SK-N-SH treated with all-trans-retinoic acid at 6 μM for 48 hours (cell line): ENCODE results near the gene ZKSCAN5.

Source experiments
- ATAC-seq: fragments of 200-7000 bp; cut with Tn5 transposase; 3 replicates; pipeline ENCODE4 v1.9.1; 2020; ENCODE audit warnings: mild to moderate bottlenecking, moderate library complexity
- ARNTL ChIP-seq: fragments of 450-650 bp; formaldehyde crosslinking; IDR thresholded peaks from 2 replicates; pipeline ENCODE4 v1.5.0; 2020; ENCODE audit warnings: low read depth, mild to moderate bottlenecking, moderate library complexity, borderline replicate concordance
- BACH2 ChIP-seq: fragments of 250-450 bp; sonication (Bioruptor Pico); IDR thresholded peaks from 2 replicates; pipeline ENCODE4 v1.9.0; 2021; ENCODE audit warnings: mild to moderate bottlenecking, borderline replicate concordance
- CSDC2 ChIP-seq: fragments of 250-450 bp; sonication (Bioruptor Pico); IDR thresholded peaks from 2 replicates; pipeline ENCODE4 v1.5.0; 2020; ENCODE audit warnings: mild to moderate bottlenecking, moderate library complexity
- ESRRG ChIP-seq: fragments of 250-450 bp; sonication (Bioruptor Pico); IDR thresholded peaks from 2 replicates; pipeline ENCODE4 v1.6.1; 2021; ENCODE audit warnings: mild to moderate bottlenecking
- GLIS3 ChIP-seq: fragments of 250-450 bp; sonication (Bioruptor Pico); IDR thresholded peaks from 2 replicates; pipeline ENCODE4 v1.5.0; 2020; ENCODE audit warnings: mild to moderate bottlenecking, moderate library complexity
- ISL1 ChIP-seq: fragments of 250-450 bp; sonication (Bioruptor Pico); IDR thresholded peaks from 2 replicates; pipeline ENCODE4 v2.1.2; 2022; ENCODE audit warnings: mild to moderate bottlenecking, moderate library complexity
- OSR1 ChIP-seq: fragments of 250-450 bp; sonication (Bioruptor Pico); IDR thresholded peaks from 2 replicates; pipeline ENCODE4 v1.8.0; 2022; ENCODE audit warnings: moderate library complexity, mild to moderate bottlenecking, inconsistent platforms
- PPARA ChIP-seq: fragments of 250-450 bp; sonication (Bioruptor Pico); IDR thresholded peaks from 2 replicates; pipeline ENCODE4 v1.5.0; 2020; ENCODE audit warnings: mild to moderate bottlenecking, borderline replicate concordance
- RARB ChIP-seq: fragments of 250-450 bp; sonication (Bioruptor Pico); IDR thresholded peaks from 2 replicates; pipeline ENCODE4 v1.8.0; 2021; ENCODE audit warnings: mild to moderate bottlenecking, moderate library complexity
- SNAI2 ChIP-seq: fragments of 250-450 bp; sonication (Bioruptor Pico); IDR thresholded peaks from 2 replicates; pipeline ENCODE4 v1.5.0; 2020; ENCODE audit warnings: mild to moderate bottlenecking, moderate library complexity
- TCF4 ChIP-seq: fragments of 250-450 bp; sonication (Bioruptor Pico); IDR thresholded peaks from 2 replicates; pipeline ENCODE4 v1.8.0; 2021; ENCODE audit warnings: mild to moderate bottlenecking, moderate library complexity, borderline replicate concordance
- TOX ChIP-seq: fragments of 250-450 bp; sonication (Bioruptor Pico); IDR thresholded peaks from 2 replicates; pipeline ENCODE4 v1.8.0; 2021; ENCODE audit warnings: mild to moderate bottlenecking, moderate library complexity, borderline replicate concordance
- ZC3H10 ChIP-seq: fragments of 250-450 bp; sonication (Bioruptor Pico); IDR thresholded peaks from 2 replicates; pipeline ENCODE4 v1.5.1; 2021; ENCODE audit warnings: mild to moderate bottlenecking, moderate library complexity
- ZFP3 ChIP-seq: fragments of 250-450 bp; sonication (Bioruptor Pico); IDR thresholded peaks from 2 replicates; pipeline ENCODE4 v1.5.0; 2020; ENCODE audit warnings: mild to moderate bottlenecking, moderate library complexity
- ZFP30 ChIP-seq: fragments of 450-650 bp; formaldehyde crosslinking; IDR thresholded peaks from 2 replicates; pipeline ENCODE4 v1.5.0; 2022; ENCODE audit warnings: mild to moderate bottlenecking, moderate library complexity
- ZNF565 ChIP-seq: fragments of 450-650 bp; formaldehyde crosslinking; conservative IDR thresholded peaks from 2 replicates; pipeline ENCODE4 v1.5.0; 2020; ENCODE audit warnings: low read depth, mild to moderate bottlenecking, moderate library complexity
- ZNF70 ChIP-seq: fragments of 450-650 bp; formaldehyde crosslinking; IDR thresholded peaks from 2 replicates; pipeline ENCODE4 v1.5.0; 2020; ENCODE audit warnings: mild to moderate bottlenecking, moderate library complexity
- ZNF8 ChIP-seq: fragments of 450-650 bp; formaldehyde crosslinking; IDR thresholded peaks from 2 replicates; pipeline ENCODE4 v1.5.0; 2020; ENCODE audit warnings: mild to moderate bottlenecking, moderate library complexity
- TF ChIP-seq, protein P1 (sequence below): fragments of 250-450 bp; sonication (Bioruptor Pico); IDR thresholded peaks from 2 replicates; pipeline ENCODE4 v1.5.1; 2020; ENCODE audit warnings: low read depth, mild to moderate bottlenecking, moderate library complexity
- TF ChIP-seq, protein P2 (sequence below): fragments of 250-450 bp; sonication (Bioruptor Pico); IDR thresholded peaks from 2 replicates; pipeline ENCODE4 v1.5.1; 2021; ENCODE audit warnings: mild to moderate bottlenecking, moderate library complexity
- TF ChIP-seq, protein P3 (sequence below): fragments of 250-450 bp; sonication (Bioruptor Pico); IDR thresholded peaks from 2 replicates; pipeline ENCODE4 v1.8.0; 2020; ENCODE audit warnings: mild to moderate bottlenecking, moderate library complexity, borderline replicate concordance
- TF ChIP-seq, protein P4 (sequence below): fragments of 250-450 bp; sonication (Bioruptor Pico); IDR thresholded peaks from 2 replicates; pipeline ENCODE4 v1.8.0; 2021; ENCODE audit warnings: low read depth, mild to moderate bottlenecking, moderate library complexity, borderline replicate concordance
- TF ChIP-seq, protein P5 (sequence below): fragments of 250-450 bp; sonication (Bioruptor Pico); IDR thresholded peaks from 2 replicates; pipeline ENCODE4 v1.5.0; 2020; ENCODE audit warnings: mild to moderate bottlenecking, moderate library complexity

The ZKSCAN5 gene

DNA sequence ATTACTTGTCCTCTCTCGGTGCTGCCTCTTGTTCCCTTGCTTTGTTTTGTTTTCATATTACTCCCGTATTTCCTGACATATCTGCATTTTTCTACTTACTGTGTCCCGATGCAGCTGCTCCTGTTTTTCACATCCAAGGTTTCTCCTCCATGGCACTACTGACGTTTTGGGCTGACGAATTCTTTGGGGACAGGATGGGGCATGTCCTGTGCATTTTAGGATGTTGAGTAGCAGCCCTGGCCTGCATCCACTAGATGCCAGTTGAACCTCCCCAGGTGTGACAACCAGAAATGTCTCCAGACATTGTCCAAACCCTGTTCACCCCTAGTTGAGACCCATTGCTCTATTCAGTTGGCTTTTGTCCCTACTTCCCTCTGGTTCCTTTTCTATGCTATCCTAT is 19.4 kb upstream of the ZKSCAN5 start:
- TF ChIP-seq, protein P1, sequence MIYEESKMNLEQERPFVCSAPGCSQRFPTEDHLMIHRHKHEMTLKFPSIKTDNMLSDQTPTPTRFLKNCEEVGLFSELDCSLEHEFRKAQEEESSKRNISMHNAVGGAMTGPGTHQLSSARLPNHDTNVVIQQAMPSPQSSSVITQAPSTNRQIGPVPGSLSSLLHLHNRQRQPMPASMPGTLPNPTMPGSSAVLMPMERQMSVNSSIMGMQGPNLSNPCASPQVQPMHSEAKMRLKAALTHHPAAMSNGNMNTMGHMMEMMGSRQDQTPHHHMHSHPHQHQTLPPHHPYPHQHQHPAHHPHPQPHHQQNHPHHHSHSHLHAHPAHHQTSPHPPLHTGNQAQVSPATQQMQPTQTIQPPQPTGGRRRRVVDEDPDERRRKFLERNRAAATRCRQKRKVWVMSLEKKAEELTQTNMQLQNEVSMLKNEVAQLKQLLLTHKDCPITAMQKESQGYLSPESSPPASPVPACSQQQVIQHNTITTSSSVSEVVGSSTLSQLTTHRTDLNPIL = no peak
- TF ChIP-seq BACH2 = no peak
- TF ChIP-seq ZNF8 (CRISPR knock-in tag) = no peak
- no peak for TF ChIP-seq TOX (CRISPR knock-in tag)
- no peak for TF ChIP-seq SNAI2 (CRISPR knock-in tag)
- TF ChIP-seq ZNF70 (CRISPR knock-in tag) = no peak
- TF ChIP-seq, protein P2, sequence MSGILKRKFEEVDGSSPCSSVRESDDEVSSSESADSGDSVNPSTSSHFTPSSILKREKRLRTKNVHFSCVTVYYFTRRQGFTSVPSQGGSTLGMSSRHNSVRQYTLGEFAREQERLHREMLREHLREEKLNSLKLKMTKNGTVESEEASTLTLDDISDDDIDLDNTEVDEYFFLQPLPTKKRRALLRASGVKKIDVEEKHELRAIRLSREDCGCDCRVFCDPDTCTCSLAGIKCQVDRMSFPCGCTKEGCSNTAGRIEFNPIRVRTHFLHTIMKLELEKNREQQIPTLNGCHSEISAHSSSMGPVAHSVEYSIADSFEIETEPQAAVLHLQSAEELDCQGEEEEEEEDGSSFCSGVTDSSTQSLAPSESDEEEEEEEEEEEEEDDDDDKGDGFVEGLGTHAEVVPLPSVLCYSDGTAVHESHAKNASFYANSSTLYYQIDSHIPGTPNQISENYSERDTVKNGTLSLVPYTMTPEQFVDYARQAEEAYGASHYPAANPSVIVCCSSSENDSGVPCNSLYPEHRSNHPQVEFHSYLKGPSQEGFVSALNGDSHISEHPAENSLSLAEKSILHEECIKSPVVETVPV (CRISPR knock-in tag) = no peak
- TF ChIP-seq GLIS3 (CRISPR knock-in tag) = no peak
- TF ChIP-seq, protein P3, sequence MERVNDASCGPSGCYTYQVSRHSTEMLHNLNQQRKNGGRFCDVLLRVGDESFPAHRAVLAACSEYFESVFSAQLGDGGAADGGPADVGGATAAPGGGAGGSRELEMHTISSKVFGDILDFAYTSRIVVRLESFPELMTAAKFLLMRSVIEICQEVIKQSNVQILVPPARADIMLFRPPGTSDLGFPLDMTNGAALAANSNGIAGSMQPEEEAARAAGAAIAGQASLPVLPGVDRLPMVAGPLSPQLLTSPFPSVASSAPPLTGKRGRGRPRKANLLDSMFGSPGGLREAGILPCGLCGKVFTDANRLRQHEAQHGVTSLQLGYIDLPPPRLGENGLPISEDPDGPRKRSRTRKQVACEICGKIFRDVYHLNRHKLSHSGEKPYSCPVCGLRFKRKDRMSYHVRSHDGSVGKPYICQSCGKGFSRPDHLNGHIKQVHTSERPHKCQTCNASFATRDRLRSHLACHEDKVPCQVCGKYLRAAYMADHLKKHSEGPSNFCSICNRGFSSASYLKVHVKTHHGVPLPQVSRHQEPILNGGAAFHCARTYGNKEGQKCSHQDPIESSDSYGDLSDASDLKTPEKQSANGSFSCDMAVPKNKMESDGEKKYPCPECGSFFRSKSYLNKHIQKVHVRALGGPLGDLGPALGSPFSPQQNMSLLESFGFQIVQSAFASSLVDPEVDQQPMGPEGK (CRISPR knock-in tag) = no peak
- no peak for TF ChIP-seq ZNF565 (CRISPR knock-in tag)
- no peak for TF ChIP-seq PPARA (CRISPR knock-in tag)
- TF ChIP-seq CSDC2 (CRISPR knock-in tag) = no peak
- no peak for TF ChIP-seq ESRRG (CRISPR knock-in tag)
- TF ChIP-seq ZC3H10 (CRISPR knock-in tag) = no peak
- TF ChIP-seq ARNTL (CRISPR knock-in tag) = no peak
- TF ChIP-seq ZFP30 (CRISPR knock-in tag) = no peak
- no peak for TF ChIP-seq ISL1 (CRISPR knock-in tag)
- TF ChIP-seq TCF4 (CRISPR knock-in tag) = no peak
- TF ChIP-seq, protein P4, sequence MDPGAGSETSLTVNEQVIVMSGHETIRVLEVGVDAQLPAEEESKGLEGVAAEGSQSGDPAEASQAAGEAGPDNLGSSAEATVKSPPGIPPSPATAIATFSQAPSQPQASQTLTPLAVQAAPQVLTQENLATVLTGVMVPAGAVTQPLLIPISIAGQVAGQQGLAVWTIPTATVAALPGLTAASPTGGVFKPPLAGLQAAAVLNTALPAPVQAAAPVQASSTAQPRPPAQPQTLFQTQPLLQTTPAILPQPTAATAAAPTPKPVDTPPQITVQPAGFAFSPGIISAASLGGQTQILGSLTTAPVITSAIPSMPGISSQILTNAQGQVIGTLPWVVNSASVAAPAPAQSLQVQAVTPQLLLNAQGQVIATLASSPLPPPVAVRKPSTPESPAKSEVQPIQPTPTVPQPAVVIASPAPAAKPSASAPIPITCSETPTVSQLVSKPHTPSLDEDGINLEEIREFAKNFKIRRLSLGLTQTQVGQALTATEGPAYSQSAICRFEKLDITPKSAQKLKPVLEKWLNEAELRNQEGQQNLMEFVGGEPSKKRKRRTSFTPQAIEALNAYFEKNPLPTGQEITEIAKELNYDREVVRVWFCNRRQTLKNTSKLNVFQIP (CRISPR knock-in tag) = no peak
- no peak for TF ChIP-seq OSR1 (CRISPR knock-in tag)
- no peak for ATAC-seq

DNA sequence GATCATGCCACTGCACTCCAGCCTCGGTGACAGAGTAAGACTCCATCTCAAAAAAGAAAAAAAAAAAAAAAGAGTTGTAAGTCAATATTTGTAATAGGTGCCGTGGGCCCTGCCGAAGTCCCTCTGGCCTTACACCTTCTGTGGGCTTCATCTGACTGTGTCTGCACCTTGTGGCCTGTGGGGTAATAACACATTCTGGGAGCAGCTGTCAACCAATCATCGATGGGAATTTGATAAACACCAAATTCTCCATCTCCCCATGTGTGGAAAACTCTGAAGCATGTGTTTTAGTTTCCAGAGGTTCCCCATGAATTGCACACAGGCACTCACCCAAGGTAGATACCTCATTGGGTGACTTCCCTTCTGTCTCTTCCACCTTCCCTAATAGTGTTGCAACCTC is 15.2 kb upstream of the ZKSCAN5 start:
- TF ChIP-seq ZFP30 (CRISPR knock-in tag) = no peak
- TF ChIP-seq CSDC2 (CRISPR knock-in tag) = no peak
- TF ChIP-seq, protein P1 = no peak
- no peak for TF ChIP-seq ZNF8 (CRISPR knock-in tag)
- TF ChIP-seq, protein P2 (CRISPR knock-in tag) = no peak
- TF ChIP-seq ZNF70 (CRISPR knock-in tag) = no peak
- no peak for TF ChIP-seq TCF4 (CRISPR knock-in tag)
- TF ChIP-seq ARNTL (CRISPR knock-in tag) = no peak
- TF ChIP-seq BACH2 = no peak
- no peak for TF ChIP-seq PPARA (CRISPR knock-in tag)
- peak; percentile 32 for ATAC-seq

DNA sequence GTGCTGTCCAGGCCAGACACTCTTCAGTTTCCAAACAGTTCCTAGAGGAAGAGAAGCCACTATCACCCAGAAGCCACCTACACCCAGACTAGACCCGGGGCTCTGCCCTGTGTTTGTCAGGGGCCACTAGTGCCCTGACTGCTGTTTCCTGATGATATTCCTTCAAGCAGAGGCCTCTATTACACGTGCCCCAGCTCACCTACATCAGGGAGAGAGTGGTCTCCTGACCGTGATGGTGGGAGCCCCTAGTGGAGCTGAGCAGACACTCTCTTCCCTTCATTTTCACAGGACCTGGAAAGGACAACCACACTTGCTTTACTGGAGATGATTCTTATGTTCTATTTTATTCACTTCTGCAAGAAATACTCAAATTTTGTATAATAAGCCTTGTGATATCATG is 13.6 kb upstream of the ZKSCAN5 start:
- ATAC-seq = no peak; the same call in 2 of the 3 replicates
- TF ChIP-seq, protein P5, sequence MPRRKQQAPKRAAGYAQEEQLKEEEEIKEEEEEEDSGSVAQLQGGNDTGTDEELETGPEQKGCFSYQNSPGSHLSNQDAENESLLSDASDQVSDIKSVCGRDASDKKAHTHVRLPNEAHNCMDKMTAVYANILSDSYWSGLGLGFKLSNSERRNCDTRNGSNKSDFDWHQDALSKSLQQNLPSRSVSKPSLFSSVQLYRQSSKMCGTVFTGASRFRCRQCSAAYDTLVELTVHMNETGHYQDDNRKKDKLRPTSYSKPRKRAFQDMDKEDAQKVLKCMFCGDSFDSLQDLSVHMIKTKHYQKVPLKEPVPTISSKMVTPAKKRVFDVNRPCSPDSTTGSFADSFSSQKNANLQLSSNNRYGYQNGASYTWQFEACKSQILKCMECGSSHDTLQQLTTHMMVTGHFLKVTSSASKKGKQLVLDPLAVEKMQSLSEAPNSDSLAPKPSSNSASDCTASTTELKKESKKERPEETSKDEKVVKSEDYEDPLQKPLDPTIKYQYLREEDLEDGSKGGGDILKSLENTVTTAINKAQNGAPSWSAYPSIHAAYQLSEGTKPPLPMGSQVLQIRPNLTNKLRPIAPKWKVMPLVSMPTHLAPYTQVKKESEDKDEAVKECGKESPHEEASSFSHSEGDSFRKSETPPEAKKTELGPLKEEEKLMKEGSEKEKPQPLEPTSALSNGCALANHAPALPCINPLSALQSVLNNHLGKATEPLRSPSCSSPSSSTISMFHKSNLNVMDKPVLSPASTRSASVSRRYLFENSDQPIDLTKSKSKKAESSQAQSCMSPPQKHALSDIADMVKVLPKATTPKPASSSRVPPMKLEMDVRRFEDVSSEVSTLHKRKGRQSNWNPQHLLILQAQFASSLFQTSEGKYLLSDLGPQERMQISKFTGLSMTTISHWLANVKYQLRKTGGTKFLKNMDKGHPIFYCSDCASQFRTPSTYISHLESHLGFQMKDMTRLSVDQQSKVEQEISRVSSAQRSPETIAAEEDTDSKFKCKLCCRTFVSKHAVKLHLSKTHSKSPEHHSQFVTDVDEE (CRISPR knock-in tag) = no peak
- TF ChIP-seq ZFP3 (CRISPR knock-in tag) (no peak), ZNF70 (CRISPR knock-in tag) (no peak), TCF4 (CRISPR knock-in tag) (no peak), GLIS3 (CRISPR knock-in tag) (no peak), TOX (CRISPR knock-in tag) (no peak), ESRRG (CRISPR knock-in tag) (no peak), CSDC2 (CRISPR knock-in tag) (no peak), ZNF565 (CRISPR knock-in tag) (no peak), BACH2 (no peak), RARB (CRISPR knock-in tag) (no peak), ZNF8 (CRISPR knock-in tag) (no peak), ISL1 (CRISPR knock-in tag) (no peak), ARNTL (CRISPR knock-in tag) (no peak)
- TF ChIP-seq, protein P1 = no peak
